ENCODE measurements around the gene ANKRD53.

DNA sequence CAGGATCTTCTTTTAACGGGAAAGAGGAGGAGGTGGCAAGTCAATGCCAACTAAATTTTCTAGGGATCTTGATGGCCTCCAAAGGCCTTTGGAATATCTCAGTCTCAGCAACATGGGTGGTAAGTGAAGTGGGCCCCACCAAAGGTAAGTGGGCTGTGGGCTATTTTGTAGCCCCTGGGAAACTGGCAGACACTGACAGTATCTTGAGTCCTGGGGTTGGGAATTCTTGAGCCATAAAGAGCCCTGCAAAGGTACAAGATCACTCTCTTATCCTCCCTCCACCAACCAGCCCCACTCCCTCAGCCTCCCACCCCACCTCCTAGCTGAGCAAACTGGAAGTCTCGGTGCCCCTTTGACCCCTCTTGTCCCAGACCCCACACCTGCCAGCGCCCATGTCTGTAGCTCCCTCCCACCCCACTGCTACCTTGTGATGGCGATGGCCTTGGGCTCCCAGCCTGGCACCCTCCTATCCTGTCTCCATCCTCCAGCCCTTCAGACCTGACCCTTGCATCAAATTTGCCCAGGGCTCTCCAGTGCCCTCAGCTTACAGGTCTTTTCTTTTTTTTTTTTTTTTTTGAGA lies 34.2 kb upstream of the ANKRD53 start:
- no peak for TF ChIP-seq FOXM1 (IDR thresholded peaks at IDR 0.05; ENCODE audit: borderline replicate concordance)
- no peak for TF ChIP-seq ELF4 (IDR thresholded peaks at IDR 0.05)
- TF ChIP-seq LEF1 (IDR thresholded peaks at IDR 0.05; ENCODE audit: borderline replicate concordance): no peak
- no peak for TF ChIP-seq SP1 (IDR thresholded peaks at IDR 0.05)
- TF ChIP-seq TARDBP (IDR thresholded peaks at IDR 0.05): no peak
- no peak for TF ChIP-seq FOXK2 (IDR thresholded peaks at IDR 0.05)
- TF ChIP-seq BHLHE40 (IDR thresholded peaks at IDR 0.05; ENCODE audit: borderline replicate concordance): no peak
